ENCODE data around the gene DCXR. TPM values are rescaled to one million over a fixed set of nuclear protein-coding genes. Genes with fewer than 3 reads are reported as not detected.

DCXR gene
- total and polyA plus RNA-seq, 2 experiments from 2014 or later = 70.2 to 75.8 TPM

- Histone ChIP-seq H2AFZ (no peak overlapping the region), H3K4me2 (ENCODE audit: unreplicated experiment) (no peak overlapping the region), H3K27ac (no peak overlapping the region), H4K20me1 (ENCODE audit: insufficient read depth) (no peaks in the 10 kb centered on the region), H3K9me3 (ENCODE audit: low read depth) (no peaks in the 10 kb centered on the region), H3F3A (ENCODE audit: insufficient read depth) (peaks cover 8% of the 10 kb centered on the region), H3K36me3 (ENCODE audit: low read depth) (no peaks in the 10 kb centered on the region), H3K9ac (no peak overlapping the region), H3K4me3 (no peak overlapping the region), H3K4me1 (ENCODE audit: insufficient read depth) (peaks cover 27% of the 10 kb centered on the region), H3K27me3 (replicated peaks; ENCODE audit: insufficient read depth) (no peaks in the 10 kb centered on the region), H3K9me2 (ENCODE audit: insufficient read depth) (no peaks in the 10 kb centered on the region), H3K79me2 (ENCODE audit: insufficient read depth) (no peaks in the 10 kb centered on the region)
- DNase-seq = no peak
- 73 to 80% methylated on average over 6 of the region's 6 CpGs for WGBS, 2 experiments (ENCODE audit: low coverage in 1 of 2, low lambda C conversion rate in 2 of 2, missing lambda C conversion rate in 2 of 2)
- in situ Hi-C loops (cut with MboI) = no loop called here
- TF ChIP-seq EZH2phosphoT487 (IDR thresholded peaks at IDR 0.05; ENCODE audit: insufficient read depth, low read depth) (no peak), EZH2 (IDR thresholded peaks at IDR 0.05; ENCODE audit: insufficient read depth, poor library complexity, severe bottlenecking) (no peak)
Observed at GRCh38 chr17:82007228-82007494, 30.3 kb downstream of the DCXR start.

- H4K20me1 ChIP-seq (ENCODE audit: insufficient read depth) = no peaks in the 10 kb centered on the region
- no peaks in the 10 kb centered on the region for H3K36me3 ChIP-seq (ENCODE audit: low read depth)
- no peak overlapping the region for H3K9ac ChIP-seq
- 56 to 64% methylated on average over 21 to 24 of the region's 24 CpGs for WGBS, 2 experiments (ENCODE audit: low coverage in 1 of 2, low lambda C conversion rate in 2 of 2, missing lambda C conversion rate in 2 of 2)
- no peaks in the 10 kb centered on the region for H3K27me3 ChIP-seq (replicated peaks; ENCODE audit: insufficient read depth)
- H3K27ac ChIP-seq = no peak overlapping the region
- no peak overlapping the region for H3K4me3 ChIP-seq
- no peaks in the 10 kb centered on the region for H3K79me2 ChIP-seq (ENCODE audit: insufficient read depth)
- peaks cover 27% of the 10 kb centered on the region for H3K4me1 ChIP-seq (ENCODE audit: insufficient read depth)
- H3K9me2 ChIP-seq (ENCODE audit: insufficient read depth) = no peaks in the 10 kb centered on the region
- no peak overlapping the region for H3K4me2 ChIP-seq (ENCODE audit: unreplicated experiment)
- TF ChIP-seq EZH2 (IDR thresholded peaks at IDR 0.05; ENCODE audit: insufficient read depth, poor library complexity, severe bottlenecking) = no peak
- no peak for TF ChIP-seq EZH2phosphoT487 (IDR thresholded peaks at IDR 0.05; ENCODE audit: insufficient read depth, low read depth)
- H2AFZ ChIP-seq = no peak overlapping the region
- H3K9me3 ChIP-seq (ENCODE audit: low read depth) = no peaks in the 10 kb centered on the region
- DNase-seq = peak; percentile 73
- in situ Hi-C loops (cut with MboI) = no loop called here
- H3F3A ChIP-seq (ENCODE audit: insufficient read depth) = peaks cover 8% of the 10 kb centered on the region
Observed at GRCh38 chr17:82006468-82007227, 30.8 kb downstream of the DCXR start.

GRCh38 chr17:82005701-82006348 lies 31.7 kb downstream of the DCXR start:
- Histone ChIP-seq H4K20me1 (ENCODE audit: insufficient read depth) (no peaks in the 10 kb centered on the region), H2AFZ (no peak overlapping the region), H3K9me2 (ENCODE audit: insufficient read depth) (no peaks in the 10 kb centered on the region), H3K9me3 (ENCODE audit: low read depth) (no peaks in the 10 kb centered on the region), H3K9ac (no peak overlapping the region), H3K27ac (no peak overlapping the region), H3K4me2 (ENCODE audit: unreplicated experiment) (no peak overlapping the region), H3F3A (ENCODE audit: insufficient read depth) (peaks cover 8% of the 10 kb centered on the region), H3K4me1 (ENCODE audit: insufficient read depth) (peaks cover 27% of the 10 kb centered on the region), H3K4me3 (no peak overlapping the region), H3K79me2 (ENCODE audit: insufficient read depth) (no peaks in the 10 kb centered on the region), H3K36me3 (ENCODE audit: low read depth) (no peaks in the 10 kb centered on the region), H3K27me3 (replicated peaks; ENCODE audit: insufficient read depth) (no peaks in the 10 kb centered on the region)
- WGBS, 2 experiments (ENCODE audit: low coverage in 1 of 2, low lambda C conversion rate in 2 of 2, missing lambda C conversion rate in 2 of 2) = 84 to 85% methylated on average over 28 to 30 of the region's 30 CpGs
- in situ Hi-C loops (cut with MboI) = no loop called here
- no peak for DNase-seq
- no peak for TF ChIP-seq EZH2phosphoT487 (IDR thresholded peaks at IDR 0.05; ENCODE audit: insufficient read depth, low read depth)
- TF ChIP-seq EZH2 (IDR thresholded peaks at IDR 0.05; ENCODE audit: insufficient read depth, poor library complexity, severe bottlenecking) = no peak

GRCh38 chr17:82004517-82005455 lies 32.7 kb downstream of the DCXR start:
- no peak for TF ChIP-seq EZH2phosphoT487 (IDR thresholded peaks at IDR 0.05; ENCODE audit: insufficient read depth, low read depth)
- no peak for TF ChIP-seq EZH2 (IDR thresholded peaks at IDR 0.05; ENCODE audit: insufficient read depth, poor library complexity, severe bottlenecking)
- Histone ChIP-seq H3K27me3 (replicated peaks; ENCODE audit: insufficient read depth) (no peaks in the 10 kb centered on the region), H3K9ac (peak overlapping the region; percentile 47), H3K9me3 (ENCODE audit: low read depth) (no peaks in the 10 kb centered on the region), H3K27ac (peak overlapping the region; percentile 82; the same call in 1 of the 2 replicates), H3K79me2 (ENCODE audit: insufficient read depth) (no peaks in the 10 kb centered on the region), H3K9me2 (ENCODE audit: insufficient read depth) (no peaks in the 10 kb centered on the region), H3K4me3 (no peak overlapping the region), H4K20me1 (ENCODE audit: insufficient read depth) (no peaks in the 10 kb centered on the region), H2AFZ (no peak overlapping the region), H3K4me2 (ENCODE audit: unreplicated experiment) (peak overlapping the region; percentile 24), H3F3A (ENCODE audit: insufficient read depth) (peaks cover 8% of the 10 kb centered on the region), H3K4me1 (ENCODE audit: insufficient read depth) (peaks cover 27% of the 10 kb centered on the region), H3K36me3 (ENCODE audit: low read depth) (no peaks in the 10 kb centered on the region)
- WGBS, 2 experiments (ENCODE audit: low coverage in 1 of 2, low lambda C conversion rate in 2 of 2, missing lambda C conversion rate in 2 of 2) = 92 to 93% methylated on average over 34 to 40 of the region's 41 CpGs
- DNase-seq = no peak
- in situ Hi-C loops (cut with MboI) = no loop called here
